ENCODE measurements around the gene LTBP1.

The LTBP1 gene

DNA sequence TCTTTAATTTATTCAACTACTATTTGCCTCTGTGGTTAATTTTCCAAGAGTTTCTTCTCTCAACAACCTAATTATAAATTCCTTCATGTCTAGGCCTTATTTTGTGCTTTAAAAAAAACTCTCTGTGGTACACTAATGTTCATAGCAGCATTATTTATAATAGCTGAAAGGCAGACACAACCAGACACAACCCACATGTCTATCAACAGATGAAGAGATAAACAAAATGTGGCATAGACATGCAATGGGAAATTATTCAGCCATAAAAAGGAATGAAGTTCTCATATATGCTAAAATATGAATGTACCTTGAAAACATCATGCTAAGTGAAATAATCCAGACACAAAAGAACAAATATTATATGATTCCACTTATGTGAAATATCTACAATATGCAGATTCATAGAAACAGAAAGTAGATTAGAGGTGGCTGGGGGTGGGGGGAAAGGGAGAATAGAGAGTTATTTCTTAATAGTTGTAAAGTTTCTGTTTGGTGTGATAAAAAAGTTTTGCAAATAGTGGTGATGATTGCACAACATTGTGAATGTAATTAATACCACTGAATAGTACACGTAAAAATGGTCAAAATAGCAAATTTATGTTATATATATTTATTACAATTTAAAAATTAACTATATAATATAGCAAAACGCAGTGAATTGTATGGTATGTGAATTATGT is 501.6 kb downstream of the LTBP1 start:
- DNase-seq, result no peak
